Skeletal muscle tissue (tissue), 4 donors: Measurements from ENCODE around the gene SERPINC1. TPM values are rescaled to one million over a fixed set of nuclear protein-coding genes. Genes with fewer than 3 reads are reported as not detected.
"Not testable (repeated sequence)": the region's sequence is repeated elsewhere in the genome, so short reads cannot be mapped to it uniquely, and the experiment has no call there.

Experiments used
- H3K27ac ChIP-seq: one replicate; pipeline ENCODE4 v1.7.0; 2013; ENCODE audit warnings: mild to moderate bottlenecking, low read depth, low read length, inconsistent platforms
- H3K27me3 ChIP-seq, 3 donors: one replicate each; pipeline ENCODE4 v1.7.0; 2013; ENCODE audit warnings: low read length in 3 of 3; ENCODE audit not compliant: control insufficient read depth in 3 of 3, insufficient read depth in 3 of 3
- H3K36me3 ChIP-seq, 3 donors: one replicate each; pipeline ENCODE4 v1.7.0; 2013; ENCODE audit warnings: low read length in 3 of 3; ENCODE audit not compliant: control insufficient read depth in 3 of 3, insufficient read depth in 3 of 3
- H3K4me1 ChIP-seq, 3 donors: one replicate each; pipeline ENCODE4 v1.7.0; 2013; ENCODE audit warnings: low read length in 3 of 3, mild to moderate bottlenecking in 3 of 3; ENCODE audit not compliant: control insufficient read depth in 3 of 3, insufficient read depth in 3 of 3
- H3K4me3 ChIP-seq, 3 donors: one replicate each; pipeline ENCODE4 v1.7.0; 2013; ENCODE audit warnings: low read length in 3 of 3
- H3K9ac ChIP-seq, 3 donors: one replicate each; pipeline ENCODE4 v1.7.0; 2013; ENCODE audit warnings: low read length in 3 of 3, mild to moderate bottlenecking in 3 of 3, moderate library complexity in 2 of 3, low read depth in 1 of 3
- H3K9me3 ChIP-seq, 3 donors: one replicate each; pipeline ENCODE4 v1.7.0; 2013; ENCODE audit warnings: low read length in 3 of 3; ENCODE audit not compliant: control insufficient read depth in 3 of 3
- total RNA-seq: library from RNA; depleted of rRNA; stranded (reverse); fragments of >200 nt; gene quantifications from one replicate; pipeline ENCODE4 v1.2.3, GENCODE V29; 2014
- donor health status: Osteomylitis.

SERPINC1 gene
- total RNA-seq, 1 donor from 2014 or later = not detected

DNA sequence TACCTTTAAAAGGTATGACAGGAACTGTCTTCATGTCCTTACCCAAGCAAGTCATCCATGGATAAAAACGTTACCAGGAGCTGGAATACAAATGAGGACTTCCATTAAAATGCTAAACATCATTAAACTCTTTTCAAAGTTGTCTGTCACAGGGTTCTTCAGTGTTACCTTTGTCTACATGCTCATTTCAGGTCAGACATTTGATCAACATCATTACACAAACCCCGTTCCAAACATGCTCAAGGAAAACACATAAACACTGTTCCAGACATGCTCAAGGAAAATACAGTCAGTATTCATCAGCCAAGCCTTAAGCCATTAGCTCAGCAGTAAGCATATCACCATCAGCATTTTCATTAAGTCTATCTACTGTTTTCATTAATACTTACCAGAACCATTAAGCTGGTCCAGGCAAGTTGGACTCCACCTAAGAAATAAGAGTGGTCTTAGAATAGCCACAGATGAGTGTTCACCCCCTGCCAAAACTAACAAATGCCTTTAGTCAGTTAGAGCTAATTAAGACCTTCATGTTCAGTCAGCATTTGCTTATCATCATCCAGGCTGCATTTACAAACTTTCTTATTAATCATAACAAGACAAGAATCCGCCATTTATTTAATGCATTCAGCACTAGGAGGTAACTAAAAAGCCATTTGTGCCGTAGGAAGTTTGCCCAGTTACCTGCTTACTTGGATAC is 51.5 kb downstream of the SERPINC1 start:
- Histone ChIP-seq H3K36me3 (peaks cover 23 to 44% (median 41%) of the 10 kb centered on the region in 3 donors), H3K9ac (no peak overlapping the region), H3K4me1 (peaks cover 13 to 25% (median 23%) of the 10 kb centered on the region in 3 donors), H3K27ac (no peak overlapping the region), H3K4me3 (no peak overlapping the region), H3K27me3 (no peaks in the 10 kb centered on the region), H3K9me3 (no peaks in the 10 kb centered on the region)

DNA sequence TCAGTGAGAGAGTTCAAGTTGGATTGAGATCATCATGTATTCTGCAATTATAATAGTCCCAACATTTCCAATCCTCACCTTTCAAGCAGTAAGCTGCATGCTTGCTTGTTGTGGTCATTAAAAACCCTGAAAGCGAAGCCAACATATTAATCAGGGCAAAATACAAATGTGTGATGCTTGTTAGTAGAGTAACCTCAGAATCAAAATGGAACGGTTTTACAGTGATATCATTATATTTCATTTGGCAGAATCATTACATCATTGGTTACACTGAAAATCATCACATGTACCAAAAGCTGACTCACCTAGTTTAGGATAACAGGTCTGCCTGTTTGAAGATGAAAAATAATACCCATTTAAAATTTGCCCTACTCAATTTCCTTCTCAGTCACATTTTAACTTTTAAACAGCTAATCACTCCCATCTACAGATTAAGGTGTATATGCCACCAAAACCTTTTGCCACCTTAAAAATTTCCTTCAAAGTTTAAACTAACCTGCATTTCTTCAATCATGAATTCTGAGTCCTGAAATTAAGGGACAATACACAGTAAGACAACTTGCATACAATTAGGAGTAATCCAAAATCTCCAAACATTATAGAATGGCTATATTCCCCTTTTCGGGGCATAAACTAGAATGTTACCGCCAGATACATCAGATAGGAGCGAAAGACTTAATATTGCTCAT is 52.8 kb downstream of the SERPINC1 start:
- Histone ChIP-seq H3K36me3 (peaks cover 23 to 44% (median 35%) of the 10 kb centered on the region in 3 donors), H3K9me3 (no peaks in the 10 kb centered on the region), H3K27me3 (no peaks in the 10 kb centered on the region), H3K27ac (no peak overlapping the region), H3K9ac (no peak overlapping the region), H3K4me3 (no peak overlapping the region), H3K4me1 (peaks cover 12 to 24% (median 18%) of the 10 kb centered on the region in 3 donors)

DNA sequence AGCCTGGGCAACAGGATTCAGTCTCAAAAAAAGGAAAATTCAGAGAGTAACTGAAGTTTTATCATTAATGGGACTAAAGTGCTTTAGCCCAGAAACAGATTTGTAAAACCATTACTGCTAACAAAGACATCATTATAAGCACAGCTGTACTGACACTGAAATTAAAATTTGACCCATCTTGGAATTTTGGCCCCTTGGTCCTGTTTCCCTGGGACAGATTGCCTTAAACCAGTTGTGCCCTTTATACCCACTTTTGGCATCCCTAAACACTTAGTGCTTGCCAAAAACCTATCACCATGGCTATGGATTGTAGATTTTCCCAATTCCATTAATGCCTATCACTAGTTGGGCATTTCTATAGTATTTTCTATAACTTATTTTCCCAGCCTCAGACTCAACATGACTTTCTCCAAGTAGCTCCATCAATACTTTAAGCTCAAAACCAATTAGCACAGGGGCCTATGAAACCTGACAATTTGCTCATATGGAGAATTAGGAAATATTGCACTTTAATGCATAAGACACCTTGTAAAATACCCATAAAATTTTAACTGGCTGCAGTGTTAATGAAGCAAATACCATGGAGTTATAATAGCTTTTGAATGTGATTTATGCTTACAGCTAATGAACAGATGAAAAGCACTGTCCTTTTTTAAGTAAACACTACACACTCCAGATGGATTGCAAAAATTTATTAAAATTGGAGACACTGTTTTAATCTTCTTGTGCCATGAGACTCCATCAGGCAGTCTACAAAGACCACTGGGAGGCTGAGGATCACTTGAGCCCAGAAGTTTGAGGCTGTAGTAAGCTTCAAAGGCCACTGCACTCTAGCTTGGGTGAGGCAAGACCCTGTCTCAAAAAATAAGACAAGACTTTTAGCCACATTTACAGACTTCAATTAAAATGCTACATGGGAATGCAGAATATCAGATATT is 53.6 kb downstream of the SERPINC1 start:
- Histone ChIP-seq H3K36me3 (peaks cover 23 to 44% (median 41%) of the 10 kb centered on the region in 3 donors), H3K9ac (no peak overlapping the region), H3K4me3 (no peak overlapping the region), H3K27me3 (no peaks in the 10 kb centered on the region), H3K9me3 (no peaks in the 10 kb centered on the region), H3K4me1 (peaks cover 12 to 16% (median 13%) of the 10 kb centered on the region in 3 donors), H3K27ac (no peak overlapping the region)

DNA sequence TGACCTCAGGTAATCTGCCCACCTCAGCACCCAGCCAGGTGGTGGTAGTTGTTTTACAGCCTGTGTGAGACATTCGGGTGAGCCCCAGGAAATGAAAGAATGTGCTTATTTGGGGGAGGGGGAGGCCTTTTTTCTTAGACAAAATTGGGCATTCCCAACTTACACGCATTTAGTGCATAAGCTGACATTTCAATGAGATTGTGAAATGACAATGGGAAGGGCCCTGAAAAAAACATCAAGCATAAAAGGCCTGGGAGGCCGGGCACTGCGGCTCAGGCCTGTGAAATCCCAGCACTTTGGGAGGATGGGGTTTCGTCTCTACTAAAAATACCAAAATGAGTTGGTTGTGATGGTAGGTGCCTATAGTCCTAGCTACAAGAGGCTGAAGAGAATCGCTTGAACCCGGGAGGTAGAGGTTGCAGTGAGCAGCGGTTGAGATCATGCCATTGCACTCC is 54.3 kb downstream of the SERPINC1 start:
- H3K27ac ChIP-seq = no peak overlapping the region
- H3K9me3 ChIP-seq = no peaks in the 10 kb centered on the region
- H3K4me1 ChIP-seq = peaks cover 12 to 16% (median 13%) of the 10 kb centered on the region in 3 donors
- H3K9ac ChIP-seq = no peak overlapping the region
- H3K27me3 ChIP-seq = no peaks in the 10 kb centered on the region
- peaks cover 23 to 51% (median 47%) of the 10 kb centered on the region in 3 donors for H3K36me3 ChIP-seq
- no peak overlapping the region for H3K4me3 ChIP-seq

DNA sequence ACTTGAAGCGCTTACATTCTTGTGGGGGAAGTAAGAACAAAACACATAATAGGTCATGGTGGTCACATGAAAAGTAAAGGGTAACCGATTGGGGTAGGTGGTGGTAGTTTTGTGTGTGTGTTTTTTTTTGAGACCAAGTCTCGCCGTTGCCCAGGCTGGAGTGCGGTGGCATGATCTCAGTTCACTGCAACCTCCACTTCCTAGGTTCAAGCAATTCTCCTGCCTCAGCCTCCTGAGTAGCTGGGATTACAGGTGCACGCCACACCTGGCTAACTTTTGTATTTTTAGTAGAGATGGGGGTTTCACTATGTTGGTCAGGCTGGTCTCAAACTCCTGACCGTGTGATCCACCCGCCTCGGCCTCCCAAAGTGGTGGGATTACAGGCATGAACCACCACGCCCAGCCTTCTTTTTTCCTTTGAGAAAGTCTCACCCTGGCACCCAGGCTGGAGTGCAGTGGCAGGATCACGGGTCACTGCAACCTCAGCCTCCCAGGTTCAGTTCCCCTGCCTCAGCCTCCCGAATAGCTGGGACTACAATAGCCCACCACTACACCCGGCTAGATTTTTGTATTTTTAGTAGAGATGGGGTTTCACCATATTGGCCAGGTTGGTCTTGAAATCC is 54.9 kb downstream of the SERPINC1 start:
- peaks cover 10 to 13% (median 11%) of the 10 kb centered on the region in 3 donors for H3K4me1 ChIP-seq
- not testable (repeated sequence) for H3K9ac ChIP-seq, H3K27me3 ChIP-seq, H3K27ac ChIP-seq, H3K4me3 ChIP-seq, H3K9me3 ChIP-seq
- peaks cover 23 to 56% (median 52%) of the 10 kb centered on the region in 3 donors for H3K36me3 ChIP-seq

DNA sequence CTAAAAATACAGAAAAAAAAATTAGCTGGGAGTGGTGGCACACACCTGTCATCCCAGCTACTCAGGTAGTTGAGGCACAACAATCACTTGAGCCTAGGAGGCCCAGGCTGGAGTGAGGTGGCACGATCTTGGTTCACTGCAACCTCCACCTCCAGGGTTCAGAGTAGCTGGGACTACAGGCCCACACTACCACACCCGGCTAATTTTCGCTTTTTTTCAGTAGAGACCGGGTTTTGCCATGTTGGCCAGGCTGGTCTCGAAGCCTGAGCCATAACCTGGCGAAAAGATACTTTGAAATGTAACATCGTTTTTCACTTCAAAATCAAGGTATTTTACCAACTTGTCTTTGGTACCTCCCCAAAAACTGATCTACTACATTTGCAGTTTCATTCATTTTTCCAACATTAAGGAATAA is 55.4 kb downstream of the SERPINC1 start:
- Histone ChIP-seq H3K27ac (no peak overlapping the region), H3K9me3 (no peaks in the 10 kb centered on the region), H3K9ac (no peak overlapping the region), H3K4me1 (peaks cover 4 to 9% (median 6%) of the 10 kb centered on the region in 3 donors), H3K36me3 (peaks cover 23 to 61% (median 57%) of the 10 kb centered on the region in 3 donors), H3K27me3 (no peaks in the 10 kb centered on the region), H3K4me3 (no peak overlapping the region)

DNA sequence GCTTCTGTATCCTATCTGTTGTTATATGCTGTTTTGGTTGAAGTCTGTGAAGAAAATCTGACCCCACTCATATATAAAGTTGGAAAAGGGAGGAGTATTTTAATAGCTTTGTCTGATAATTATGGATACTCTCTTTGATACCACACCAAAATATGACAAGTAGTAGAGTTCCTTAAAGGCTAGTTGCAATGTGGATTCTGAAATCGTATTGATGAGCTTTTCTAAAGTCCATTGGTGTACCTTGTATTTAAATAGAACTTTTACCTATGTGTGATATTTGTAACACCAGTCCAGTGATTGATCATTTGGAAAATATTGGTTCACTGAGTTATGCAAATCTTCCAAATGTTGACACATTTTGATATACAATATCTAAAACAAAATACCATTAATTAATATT is 57.1 kb downstream of the SERPINC1 start:
- H3K36me3 ChIP-seq = peaks cover 20 to 63% (median 52%) of the 10 kb centered on the region in 3 donors
- no peaks in the 10 kb centered on the region for H3K4me1 ChIP-seq
- H3K4me3 ChIP-seq = no peak overlapping the region
- H3K9me3 ChIP-seq = no peaks in the 10 kb centered on the region
- no peak overlapping the region for H3K27ac ChIP-seq
- H3K9ac ChIP-seq = no peak overlapping the region
- H3K27me3 ChIP-seq = no peaks in the 10 kb centered on the region

DNA sequence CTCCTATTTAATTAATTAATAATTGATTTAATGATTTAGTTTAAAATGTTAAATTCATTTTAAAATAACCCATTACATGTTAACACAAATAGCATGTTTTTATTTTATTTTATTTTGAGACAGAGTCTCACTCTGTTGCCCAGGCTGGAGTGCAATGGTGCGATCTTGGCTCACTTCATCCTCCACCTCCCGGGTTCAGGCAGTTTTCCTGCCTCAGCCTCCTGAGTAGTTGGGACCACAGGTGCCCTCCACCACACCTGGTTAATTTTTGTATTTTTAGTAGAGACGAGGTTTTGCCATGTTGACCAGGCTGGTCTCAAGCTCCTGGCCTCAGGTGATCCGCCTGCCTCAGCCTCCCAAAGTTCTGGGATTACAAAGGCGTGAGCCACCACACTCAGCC is 57.6 kb downstream of the SERPINC1 start:
- peaks cover 16 to 62% (median 48%) of the 10 kb centered on the region in 3 donors for H3K36me3 ChIP-seq
- not testable (repeated sequence) for H3K27me3 ChIP-seq, H3K9ac ChIP-seq

DNA sequence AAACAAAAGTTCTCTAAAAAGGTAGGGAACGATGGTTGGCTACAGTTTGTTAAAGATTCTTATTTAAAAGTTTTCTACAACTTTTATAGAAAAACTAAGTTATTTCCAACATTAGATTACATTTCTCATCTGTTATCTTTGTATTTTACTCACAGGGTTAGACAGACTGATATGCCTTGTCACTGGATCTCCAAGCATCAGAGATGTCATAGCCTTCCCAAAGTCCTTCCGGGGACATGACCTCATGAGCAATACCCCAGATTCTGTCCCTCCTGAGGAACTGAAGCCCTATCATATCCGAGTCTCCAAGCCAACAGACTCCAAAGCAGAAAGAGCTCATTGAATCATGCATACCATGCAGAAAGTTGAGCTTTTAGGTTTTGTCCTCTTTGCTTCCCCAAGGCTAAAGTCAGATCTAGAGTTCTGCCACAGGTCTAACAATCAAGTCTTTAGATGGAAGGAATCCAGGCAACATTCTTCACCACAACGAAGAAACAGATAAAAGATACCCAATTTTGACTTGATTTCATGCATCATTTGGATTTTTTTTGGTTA is 59.7 kb downstream of the SERPINC1 start:
- Histone ChIP-seq H3K36me3 (peaks cover 10 to 60% (median 39%) of the 10 kb centered on the region in 3 donors), H3K9me3 (no peaks in the 10 kb centered on the region), H3K4me1 (no peaks in the 10 kb centered on the region), H3K9ac (no peak overlapping the region), H3K27ac (no peak overlapping the region), H3K4me3 (no peak overlapping the region), H3K27me3 (no peaks in the 10 kb centered on the region)

More for the DNA sequence above, 57.6 kb downstream of the SERPINC1 start:
- H3K9me3 ChIP-seq, H3K27ac ChIP-seq, H3K4me3 ChIP-seq, H3K4me1 ChIP-seq: not testable (repeated sequence)
